Keratinocyte (primary cell): ENCODE measurements around the gene MCTP2. TPM values are rescaled to one million over a fixed set of nuclear protein-coding genes. Genes with fewer than 3 reads are reported as not detected.

ENCODE experiments used
- DNase-seq: peaks from one replicate; pipeline ENCODE4 v3.0.0-alpha.2; 2011; ENCODE audit warnings: low read depth, missing footprints, low spot score
- FAIRE-seq: peaks from 2 replicates; lab custom pipeline; 2011; peaks lifted over from hg19 to GRCh38; lab: Jason Lieb, UNC
- H2AFZ ChIP-seq: 2 replicates; pipeline ENCODE4 v1.6.0; 2012; ENCODE audit warnings: low read length, control low read depth, inconsistent platforms; ENCODE audit not compliant: control insufficient read depth
- H3K27ac ChIP-seq: 2 replicates; pipeline ENCODE4 v1.5.1; 2011; ENCODE audit warnings: low read length; ENCODE audit not compliant: control insufficient read depth, insufficient read depth
- H3K27me3 ChIP-seq: 3 replicates; pipeline ENCODE4 v1.6.0; 2011; ENCODE audit warnings: low read length; ENCODE audit not compliant: control insufficient read depth, insufficient read depth; ENCODE audit errors: extremely low read depth
- H3K36me3 ChIP-seq, 2 experiments: 2 replicates in 1 of 2; 3 replicates in 1 of 2; pipeline ENCODE4 v1.5.1; 2011; ENCODE audit warnings: low read length in 2 of 2, mild to moderate bottlenecking in 1 of 2; ENCODE audit not compliant: control insufficient read depth in 2 of 2, insufficient read depth in 2 of 2; ENCODE audit errors: extremely low read depth in 1 of 2
- H3K4me1 ChIP-seq: 3 replicates; pipeline ENCODE4 v1.5.1; 2011; ENCODE audit warnings: low read length; ENCODE audit not compliant: control insufficient read depth, insufficient read depth; ENCODE audit errors: extremely low read depth
- H3K4me2 ChIP-seq: 3 replicates; pipeline ENCODE4 v1.6.0; 2011; ENCODE audit warnings: low read depth, low read length; ENCODE audit not compliant: control insufficient read depth, insufficient read depth; ENCODE audit errors: extremely low read depth
- H3K4me3 ChIP-seq, 3 experiments: fragments of 200-600 bp in 1 of 3; sonication (generic) in 1 of 3; 2 replicates in 2 of 3; 3 replicates in 1 of 3; pipeline ENCODE4 v1.5.1; 2011 to 2016; ENCODE audit warnings: low read length in 3 of 3, mild to moderate bottlenecking in 3 of 3, control low read depth in 2 of 3, inconsistent platforms in 1 of 3, low read depth in 1 of 3, mixed read lengths in 1 of 3, mixed run types in 1 of 3, moderate library complexity in 1 of 3; ENCODE audit not compliant: control insufficient read depth in 2 of 3, insufficient read depth in 2 of 3; ENCODE audit errors: extremely low read depth in 1 of 3
- H3K79me2 ChIP-seq: 2 replicates; pipeline ENCODE4 v1.6.0; 2012; ENCODE audit warnings: low read length; ENCODE audit not compliant: control insufficient read depth, insufficient read depth
- H3K9ac ChIP-seq: 3 replicates; pipeline ENCODE4 v1.6.0; 2011; ENCODE audit warnings: low read length; ENCODE audit not compliant: control insufficient read depth, insufficient read depth; ENCODE audit errors: extremely low read depth
- H3K9me1 ChIP-seq: 3 replicates; pipeline ENCODE4 v1.6.0; 2011; ENCODE audit warnings: low read length; ENCODE audit not compliant: control insufficient read depth, insufficient read depth; ENCODE audit errors: extremely low read depth
- H3K9me3 ChIP-seq: 2 replicates; pipeline ENCODE4 v1.5.1; 2012; ENCODE audit warnings: low read depth, low read length; ENCODE audit not compliant: control insufficient read depth
- H4K20me1 ChIP-seq: 3 replicates; pipeline ENCODE4 v1.6.0; 2011; ENCODE audit warnings: low read length; ENCODE audit not compliant: control insufficient read depth, insufficient read depth; ENCODE audit errors: extremely low read depth
- EZH2 ChIP-seq: IDR thresholded peaks from one replicate; pipeline ENCODE4 v1.6.1; 2012; ENCODE audit warnings: inconsistent platforms, mild to moderate bottlenecking, low read length, moderate library complexity
- dilution Hi-C: fragments of 300-500 bp; cut with MboI; formaldehyde crosslinking; loops from one replicate; pipeline ENCODE4 v1.7.0; 2020; ENCODE audit warnings: low sequenced_read_pairs; ENCODE audit not compliant: extremely low pct_ligation_motif_present
- polyA plus RNA-seq, 5 experiments: library from polyadenylated mRNA; depleted of rRNA in 3 of 5; stranded (reverse) in 3 of 5; stranded (forward) in 1 of 5; unstranded in 1 of 5; fragments of >200 nt; gene quantifications; 1 replicate in 1 of 5; 2 replicates in 3 of 5; 3 replicates in 1 of 5; pipeline versions ENCODE4 v1.2.1 to v1.2.3, GENCODE V29; 2011 to 2012; ENCODE audit warnings: missing spikeins in 2 of 5, low read depth in 1 of 5, low replicate concordance in 1 of 5
- TF ChIP-seq, protein P1 (sequence below), 3 experiments: IDR thresholded peaks in 1 of 3; conservative IDR thresholded peaks in 1 of 3; optimal IDR thresholded peaks in 1 of 3; 2 replicates in 2 of 3; 3 replicates in 1 of 3; pipeline versions ENCODE3 to v1.5.1; 2011; ENCODE audit warnings: low read length in 3 of 3, mild to moderate bottlenecking in 3 of 3, moderate library complexity in 2 of 3, control low read depth in 1 of 3, inconsistent platforms in 1 of 3; ENCODE audit not compliant: insufficient read depth in 2 of 3; ENCODE audit errors: extremely low read depth in 1 of 3

The MCTP2 gene
- polyA plus RNA-seq, 1 donor (not counting 4 experiments of a cell fraction or from before 2014, with no cell fraction given), result 22.0 TPM

DNA sequence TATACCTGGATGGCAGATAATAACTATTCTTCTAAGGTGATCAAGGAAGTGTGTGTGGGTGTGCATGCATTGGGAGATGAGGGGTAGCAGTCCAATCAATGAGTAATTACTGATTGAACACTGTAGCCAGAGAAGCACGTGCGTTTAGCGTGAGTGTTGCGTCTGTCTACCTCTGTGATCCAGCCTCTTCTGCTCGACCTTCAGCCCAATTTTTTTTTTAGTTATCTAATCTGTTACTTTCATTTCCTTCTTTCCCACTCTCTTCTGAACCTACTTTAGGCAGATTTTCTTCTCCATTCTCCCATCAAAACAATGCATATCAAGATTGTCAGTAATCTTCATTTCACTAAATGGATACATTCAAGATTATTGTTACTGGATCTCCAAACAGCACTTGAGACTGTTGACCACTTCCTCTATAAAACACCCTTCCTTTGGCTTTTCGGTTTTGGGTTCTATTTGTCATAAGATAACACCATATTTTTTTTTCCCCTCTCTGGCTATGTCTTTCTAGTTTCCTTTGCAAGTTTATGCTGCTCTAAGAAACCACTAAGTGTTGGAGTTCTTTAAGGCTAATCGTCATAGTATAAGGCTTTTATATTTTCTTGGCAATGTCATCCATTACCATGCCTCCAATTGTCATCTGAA is 41.0 kb downstream of the MCTP2 start:
- Histone ChIP-seq H3K36me3 (no peaks in the 10 kb centered on the region), H3K9me3 (no peaks in the 10 kb centered on the region), H3K4me2 (no peak overlapping the region), H3K79me2 (peaks cover 11% of the 10 kb centered on the region), H3K4me1 (no peaks in the 10 kb centered on the region), H2AFZ (no peak overlapping the region), H3K9ac (no peak overlapping the region), H3K27ac (no peak overlapping the region), H3K4me3 (no peak overlapping the region), H4K20me1 (no peaks in the 10 kb centered on the region), H3K27me3 (no peaks in the 10 kb centered on the region), H3K9me1 (no peaks in the 10 kb centered on the region)
- TF ChIP-seq, protein P1, sequence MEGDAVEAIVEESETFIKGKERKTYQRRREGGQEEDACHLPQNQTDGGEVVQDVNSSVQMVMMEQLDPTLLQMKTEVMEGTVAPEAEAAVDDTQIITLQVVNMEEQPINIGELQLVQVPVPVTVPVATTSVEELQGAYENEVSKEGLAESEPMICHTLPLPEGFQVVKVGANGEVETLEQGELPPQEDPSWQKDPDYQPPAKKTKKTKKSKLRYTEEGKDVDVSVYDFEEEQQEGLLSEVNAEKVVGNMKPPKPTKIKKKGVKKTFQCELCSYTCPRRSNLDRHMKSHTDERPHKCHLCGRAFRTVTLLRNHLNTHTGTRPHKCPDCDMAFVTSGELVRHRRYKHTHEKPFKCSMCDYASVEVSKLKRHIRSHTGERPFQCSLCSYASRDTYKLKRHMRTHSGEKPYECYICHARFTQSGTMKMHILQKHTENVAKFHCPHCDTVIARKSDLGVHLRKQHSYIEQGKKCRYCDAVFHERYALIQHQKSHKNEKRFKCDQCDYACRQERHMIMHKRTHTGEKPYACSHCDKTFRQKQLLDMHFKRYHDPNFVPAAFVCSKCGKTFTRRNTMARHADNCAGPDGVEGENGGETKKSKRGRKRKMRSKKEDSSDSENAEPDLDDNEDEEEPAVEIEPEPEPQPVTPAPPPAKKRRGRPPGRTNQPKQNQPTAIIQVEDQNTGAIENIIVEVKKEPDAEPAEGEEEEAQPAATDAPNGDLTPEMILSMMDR (optimal IDR thresholded peaks at IDR 0.05 in 1 of 3, IDR thresholded peaks at IDR 0.05 in 1 of 3, conservative IDR thresholded peaks at IDR 0.05 in 1 of 3; ENCODE audit: extremely low read depth in 1 of 3, insufficient read depth in 2 of 3, low read length in 3 of 3), result no peak
- no peak for TF ChIP-seq EZH2
- dilution Hi-C loops, result no loop called here
- no peak for DNase-seq
- no peak for FAIRE-seq

DNA sequence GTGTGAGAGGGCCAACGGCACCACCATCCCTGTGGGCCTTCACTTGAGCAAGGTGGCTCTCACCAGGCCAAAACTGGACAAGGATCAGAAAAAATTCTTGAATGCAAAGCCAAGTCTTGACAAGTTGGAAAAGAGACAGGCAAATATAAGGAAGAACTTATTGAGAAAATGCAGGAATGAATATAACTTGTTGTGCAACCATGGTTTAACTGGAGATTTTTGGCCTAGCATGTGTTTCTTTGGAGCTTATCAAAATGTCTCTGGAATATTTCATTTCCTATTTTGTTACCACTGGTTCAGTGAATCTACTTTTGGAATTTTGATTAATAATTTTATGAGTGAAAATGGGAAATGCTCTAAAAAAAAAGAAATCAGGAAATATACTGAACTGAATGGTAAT is 42.5 kb downstream of the MCTP2 start:
- H3K27me3 ChIP-seq, result no peaks in the 10 kb centered on the region
- TF ChIP-seq, protein P1 (optimal IDR thresholded peaks at IDR 0.05 in 1 of 3, IDR thresholded peaks at IDR 0.05 in 1 of 3, conservative IDR thresholded peaks at IDR 0.05 in 1 of 3; ENCODE audit: extremely low read depth in 1 of 3, insufficient read depth in 2 of 3, low read length in 3 of 3), result no peak
- no peak for TF ChIP-seq EZH2
- H3K9me3 ChIP-seq, result no peaks in the 10 kb centered on the region
- no peak overlapping the region for H3K9ac ChIP-seq
- DNase-seq (no peak), FAIRE-seq (no peak)
- H4K20me1 ChIP-seq, result no peaks in the 10 kb centered on the region
- dilution Hi-C loops, result no loop called here
- no peaks in the 10 kb centered on the region for H3K9me1 ChIP-seq
- H3K79me2 ChIP-seq, result peaks cover 11% of the 10 kb centered on the region
- H3K4me1 ChIP-seq, result no peaks in the 10 kb centered on the region
- H2AFZ ChIP-seq, result no peak overlapping the region
- no peak overlapping the region for H3K27ac ChIP-seq
- no peak overlapping the region for H3K4me2 ChIP-seq
- no peaks in the 10 kb centered on the region for H3K36me3 ChIP-seq
- no peak overlapping the region for H3K4me3 ChIP-seq
